RWPE2 (cell line): ENCODE measurements around the gene SNX5.
A peak's percentile ranks its signal among the peaks of the same experiment; 100 is the strongest.

Experiments used
- ATAC-seq: fragments of 200-7000 bp; cut with Tn5 transposase; 3 replicates; pipeline ENCODE4 v1.9.1; 2021; ENCODE audit warnings: low read depth
- DNase-seq: peaks from one replicate; pipeline ENCODE4 v3.0.0-alpha.2; 2020; ENCODE audit warnings: low spot score
- H3K27ac ChIP-seq: fragments of 450-650 bp; 2 replicates; pipeline ENCODE4 v1.5.1; 2017; ENCODE audit warnings: mild to moderate bottlenecking; ENCODE audit not compliant: poor library complexity, severe bottlenecking
- H3K27me3 ChIP-seq: fragments of 250-450 bp; sonication (Bioruptor Pico); 2 replicates; pipeline ENCODE4 v1.5.1; 2021; ENCODE audit warnings: mild to moderate bottlenecking, moderate library complexity; ENCODE audit not compliant: insufficient read depth, poor library complexity, severe bottlenecking
- H3K36me3 ChIP-seq: fragments of 250-450 bp; sonication (Bioruptor Pico); 2 replicates; pipeline ENCODE4 v1.5.1; 2020; ENCODE audit warnings: low read depth, mild to moderate bottlenecking, moderate library complexity
- H3K4me1 ChIP-seq: fragments of 250-450 bp; sonication (Bioruptor Pico); 2 replicates; pipeline ENCODE4 v1.5.1; 2021; ENCODE audit warnings: mild to moderate bottlenecking, moderate library complexity; ENCODE audit not compliant: insufficient read depth, poor library complexity, severe bottlenecking
- H3K4me3 ChIP-seq: fragments of 250-450 bp; sonication (Bioruptor Pico); 2 replicates; pipeline ENCODE4 v1.5.1; 2021; ENCODE audit warnings: mild to moderate bottlenecking, moderate library complexity; ENCODE audit not compliant: severe bottlenecking
- H3K9me3 ChIP-seq: fragments of 250-450 bp; sonication (Bioruptor Pico); 2 replicates; pipeline ENCODE4 v1.5.1; 2021; ENCODE audit warnings: mild to moderate bottlenecking, moderate library complexity; ENCODE audit not compliant: severe bottlenecking
- TF ChIP-seq, protein P1 (sequence below): fragments of 450-650 bp; IDR thresholded peaks from one replicate; pipeline ENCODE4 v1.5.1; 2017; ENCODE audit warnings: mild to moderate bottlenecking, moderate library complexity; ENCODE audit not compliant: poor library complexity, severe bottlenecking

The SNX5 gene

DNA sequence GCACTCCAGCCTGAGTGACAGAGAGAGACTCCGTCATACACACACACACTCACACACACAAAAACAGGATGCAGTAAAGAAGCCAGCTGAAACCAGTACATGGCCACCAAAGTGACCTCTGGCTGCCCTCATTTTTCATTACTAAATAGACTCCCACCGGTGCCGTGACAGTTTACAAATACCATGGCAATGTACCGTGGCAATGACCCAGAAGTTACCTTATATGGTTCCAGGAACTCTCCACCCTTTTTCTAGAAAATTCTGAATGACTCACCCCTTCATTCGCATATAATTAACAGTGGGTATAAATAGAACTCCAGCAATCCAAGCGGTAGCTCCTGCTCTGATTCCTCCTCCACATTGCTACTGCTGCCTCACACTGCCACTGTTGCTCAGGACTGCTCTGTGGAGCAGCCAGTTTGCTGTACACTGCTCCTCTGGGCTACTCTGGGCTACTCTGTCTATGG, 57.7 kb downstream of the SNX5 start:
- no peak overlapping the region for H3K27ac ChIP-seq
- no peak overlapping the region for H3K4me3 ChIP-seq
- ATAC-seq (peak; percentile 36; the same call in 1 of the 3 replicates), DNase-seq (no peak)
- no peaks in the 10 kb centered on the region for H3K36me3 ChIP-seq
- no peaks in the 10 kb centered on the region for H3K27me3 ChIP-seq
- H3K9me3 ChIP-seq: no peaks in the 10 kb centered on the region
- H3K4me1 ChIP-seq: no peaks in the 10 kb centered on the region
- TF ChIP-seq, protein P1, sequence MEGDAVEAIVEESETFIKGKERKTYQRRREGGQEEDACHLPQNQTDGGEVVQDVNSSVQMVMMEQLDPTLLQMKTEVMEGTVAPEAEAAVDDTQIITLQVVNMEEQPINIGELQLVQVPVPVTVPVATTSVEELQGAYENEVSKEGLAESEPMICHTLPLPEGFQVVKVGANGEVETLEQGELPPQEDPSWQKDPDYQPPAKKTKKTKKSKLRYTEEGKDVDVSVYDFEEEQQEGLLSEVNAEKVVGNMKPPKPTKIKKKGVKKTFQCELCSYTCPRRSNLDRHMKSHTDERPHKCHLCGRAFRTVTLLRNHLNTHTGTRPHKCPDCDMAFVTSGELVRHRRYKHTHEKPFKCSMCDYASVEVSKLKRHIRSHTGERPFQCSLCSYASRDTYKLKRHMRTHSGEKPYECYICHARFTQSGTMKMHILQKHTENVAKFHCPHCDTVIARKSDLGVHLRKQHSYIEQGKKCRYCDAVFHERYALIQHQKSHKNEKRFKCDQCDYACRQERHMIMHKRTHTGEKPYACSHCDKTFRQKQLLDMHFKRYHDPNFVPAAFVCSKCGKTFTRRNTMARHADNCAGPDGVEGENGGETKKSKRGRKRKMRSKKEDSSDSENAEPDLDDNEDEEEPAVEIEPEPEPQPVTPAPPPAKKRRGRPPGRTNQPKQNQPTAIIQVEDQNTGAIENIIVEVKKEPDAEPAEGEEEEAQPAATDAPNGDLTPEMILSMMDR: no peak

DNA sequence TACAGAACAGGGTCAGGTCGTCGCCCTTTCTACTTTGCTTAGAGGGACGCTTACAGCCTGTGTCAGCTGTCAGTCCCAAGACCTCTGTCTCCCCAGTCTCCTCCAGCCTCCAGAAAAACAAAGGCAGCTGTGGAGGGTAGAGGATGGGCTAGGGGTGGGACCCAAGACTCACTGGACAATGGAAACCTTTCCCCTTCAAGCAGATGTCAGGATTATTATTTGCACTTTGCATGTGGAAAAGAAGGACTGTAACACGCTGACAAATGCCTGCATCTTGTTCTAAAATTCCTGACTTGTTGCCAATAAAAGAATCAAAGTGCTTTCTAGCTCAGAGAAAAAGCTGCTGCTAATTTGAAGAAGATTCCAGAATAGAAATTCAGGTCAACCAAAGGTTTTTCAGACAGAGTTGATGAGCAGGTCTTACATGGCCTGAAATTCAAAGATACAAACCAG, 58.7 kb downstream of the SNX5 start:
- DNase-seq: no peak
- Histone ChIP-seq H3K4me1 (no peaks in the 10 kb centered on the region), H3K4me3 (no peak overlapping the region), H3K27ac (no peak overlapping the region), H3K9me3 (no peaks in the 10 kb centered on the region), H3K36me3 (no peaks in the 10 kb centered on the region), H3K27me3 (no peaks in the 10 kb centered on the region)
- TF ChIP-seq, protein P1: no peak
- ATAC-seq: no peak

DNA sequence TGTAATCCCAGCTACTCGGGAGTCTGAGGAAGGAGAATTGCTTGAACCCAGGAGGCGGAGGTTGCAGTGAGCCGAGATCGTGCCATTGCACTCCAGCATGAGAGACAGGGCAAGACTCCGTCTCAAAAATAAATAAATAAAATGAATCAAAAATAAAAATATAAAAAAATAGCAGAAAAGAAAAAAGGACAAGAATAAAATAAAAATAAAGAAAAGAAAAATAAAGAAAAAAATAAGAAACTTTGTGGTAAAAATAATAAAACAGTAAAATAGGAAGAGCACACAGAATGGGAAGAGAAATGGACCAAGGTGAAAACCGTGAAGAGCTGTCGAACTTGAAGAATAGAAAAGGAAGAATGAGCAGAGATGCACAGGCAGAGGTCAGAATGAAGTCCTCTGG, 63.0 kb downstream of the SNX5 start:
- TF ChIP-seq, protein P1: no peak
- no peaks in the 10 kb centered on the region for H3K4me1 ChIP-seq

DNA sequence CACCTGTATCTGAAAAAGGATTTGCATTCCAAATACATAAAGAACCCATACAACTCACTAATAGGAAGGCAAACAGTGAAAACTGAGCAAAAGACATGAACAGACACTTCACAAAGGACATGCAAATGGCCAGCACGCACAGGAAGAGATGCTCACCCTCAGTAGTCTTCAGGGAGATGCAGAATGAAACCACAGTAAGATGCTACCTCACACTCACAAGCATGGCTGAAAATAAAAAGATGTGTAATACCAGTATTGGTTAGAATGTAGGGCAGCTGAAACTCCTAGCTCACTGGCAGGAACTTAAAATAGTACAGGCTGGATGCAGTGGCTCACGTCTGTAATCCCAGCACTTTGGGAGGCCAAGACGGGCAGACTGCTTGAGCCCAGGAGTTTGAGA, 64.6 kb downstream of the SNX5 start:
- DNase-seq (no peak), ATAC-seq (no peak)
- H3K9me3 ChIP-seq: no peaks in the 10 kb centered on the region
- no peak overlapping the region for H3K27ac ChIP-seq
- TF ChIP-seq, protein P1: no peak
- H3K27me3 ChIP-seq: no peaks in the 10 kb centered on the region
- no peaks in the 10 kb centered on the region for H3K4me1 ChIP-seq
- no peak overlapping the region for H3K4me3 ChIP-seq
- H3K36me3 ChIP-seq: no peaks in the 10 kb centered on the region

More for the DNA sequence above, 63.0 kb downstream of the SNX5 start:
- no peaks in the 10 kb centered on the region for H3K27me3 ChIP-seq
- no peaks in the 10 kb centered on the region for H3K9me3 ChIP-seq
- H3K27ac ChIP-seq: no peak overlapping the region
- no peak overlapping the region for H3K4me3 ChIP-seq
- H3K36me3 ChIP-seq: no peaks in the 10 kb centered on the region
- no peak for ATAC-seq
- DNase-seq: no peak

DNA sequence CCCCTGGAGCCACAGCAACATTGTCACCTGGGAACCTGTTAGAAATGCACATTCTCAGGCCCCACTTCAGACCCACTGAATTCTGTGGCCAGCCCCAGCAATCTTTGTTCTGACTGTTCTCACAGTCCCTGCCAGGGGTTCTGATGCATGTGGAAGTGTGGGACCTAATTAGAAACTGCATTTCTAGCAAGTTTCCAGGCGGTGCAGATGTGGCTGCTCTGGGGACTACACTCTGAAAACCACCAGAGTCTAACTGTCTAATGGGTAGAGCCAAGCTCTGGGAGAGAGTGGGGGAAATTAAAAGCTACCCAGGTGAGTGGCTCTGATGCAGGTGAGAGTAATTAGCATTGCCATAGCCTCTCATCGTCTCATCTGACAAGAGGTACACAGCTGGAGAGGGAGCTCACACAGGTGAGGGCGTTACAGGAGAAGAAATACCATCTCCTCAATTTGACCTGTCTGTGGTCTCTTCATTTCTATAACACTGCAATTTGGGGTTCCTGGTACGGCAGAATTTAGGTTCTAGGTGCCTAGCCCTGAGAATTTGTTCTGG, 66.0 kb downstream of the SNX5 start:
- no peak overlapping the region for H3K4me3 ChIP-seq
- TF ChIP-seq, protein P1: no peak
- ATAC-seq (no peak), DNase-seq (no peak)
- no peaks in the 10 kb centered on the region for H3K4me1 ChIP-seq
- H3K36me3 ChIP-seq: no peaks in the 10 kb centered on the region
- H3K27me3 ChIP-seq: no peaks in the 10 kb centered on the region
- no peaks in the 10 kb centered on the region for H3K9me3 ChIP-seq
- H3K27ac ChIP-seq: no peak overlapping the region
